Activated T-helper 9 cell treated with anti-CD3 and anti-CD28 coated beads, Interleukin-2, amount 50 U/mL, for 16 hours (primary cell): ENCODE measurements around the gene KIAA1671.

Experiments
- DNase-seq: peaks from one replicate; pipeline ENCODE4 v3.0.0-alpha.2; 2020; ENCODE audit warnings: low read depth

KIAA1671 gene

DNA sequence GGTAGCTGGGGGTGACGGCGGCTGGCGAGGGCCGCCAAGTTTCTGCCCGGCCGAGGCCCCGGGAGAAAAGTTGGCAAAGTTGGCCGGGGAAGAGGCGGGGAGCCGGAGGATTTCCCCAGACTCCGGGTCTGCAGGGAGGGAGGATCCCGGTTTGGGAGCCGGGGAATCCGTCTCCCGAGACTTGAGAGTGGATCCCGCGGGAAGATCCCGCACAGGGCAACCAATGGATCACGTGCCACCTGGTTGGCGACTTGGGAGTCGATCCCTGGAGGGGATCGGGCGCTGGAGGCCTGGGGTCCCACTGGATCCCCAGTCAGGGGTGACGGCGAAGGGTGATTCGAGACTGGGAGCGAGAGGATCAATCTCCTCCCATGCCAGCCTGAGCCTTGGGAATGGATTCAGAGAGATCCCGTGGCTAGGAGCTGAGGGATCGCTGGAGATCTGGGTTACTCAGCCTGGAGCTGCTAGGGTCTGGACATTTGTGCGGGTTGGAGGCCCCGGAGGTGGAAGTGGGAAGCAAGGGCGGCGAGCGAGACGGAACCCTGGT is 394 bp downstream of the KIAA1671 start:
- DNase-seq, result no peak

DNA sequence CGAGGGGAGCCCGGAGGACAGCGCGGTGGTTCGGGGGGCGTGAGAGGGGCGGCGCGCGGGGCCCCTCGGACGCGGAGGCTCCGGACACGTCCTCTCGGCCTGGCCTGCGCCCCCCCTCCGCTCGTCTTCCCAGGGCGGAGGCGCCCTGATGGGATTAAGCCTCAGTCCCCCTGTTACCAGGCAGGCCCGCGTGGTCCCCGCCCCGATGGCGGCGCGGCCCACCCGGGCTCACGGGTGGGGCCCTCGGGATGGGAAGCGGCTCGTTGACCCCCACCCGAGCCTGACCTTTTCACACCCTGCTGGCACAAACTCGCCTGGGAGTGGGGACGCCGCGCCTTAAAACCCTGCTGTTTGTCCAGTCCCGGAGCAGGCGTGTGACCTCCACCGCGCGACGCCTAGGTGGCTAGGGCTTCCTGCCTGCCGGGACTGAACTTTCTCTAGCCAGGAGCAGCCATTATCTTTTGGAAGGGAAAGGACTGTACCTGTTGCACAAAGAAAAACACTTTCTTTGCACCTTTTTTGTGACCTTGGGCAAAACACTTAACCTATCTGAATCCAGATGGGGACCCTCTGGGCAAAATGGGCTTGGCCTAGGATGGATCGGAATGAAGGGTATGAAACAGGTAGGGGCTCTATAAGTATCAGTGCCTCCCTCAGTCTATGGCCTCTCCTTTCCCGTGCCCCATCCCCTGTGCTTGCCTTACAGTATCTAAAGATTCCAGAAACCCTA is 1.0 kb downstream of the KIAA1671 start:
- DNase-seq, result no peak

GRCh38 chr22:24954114-24954463 is 1.6 kb downstream of the KIAA1671 start:
- DNase-seq, result no peak

DNA sequence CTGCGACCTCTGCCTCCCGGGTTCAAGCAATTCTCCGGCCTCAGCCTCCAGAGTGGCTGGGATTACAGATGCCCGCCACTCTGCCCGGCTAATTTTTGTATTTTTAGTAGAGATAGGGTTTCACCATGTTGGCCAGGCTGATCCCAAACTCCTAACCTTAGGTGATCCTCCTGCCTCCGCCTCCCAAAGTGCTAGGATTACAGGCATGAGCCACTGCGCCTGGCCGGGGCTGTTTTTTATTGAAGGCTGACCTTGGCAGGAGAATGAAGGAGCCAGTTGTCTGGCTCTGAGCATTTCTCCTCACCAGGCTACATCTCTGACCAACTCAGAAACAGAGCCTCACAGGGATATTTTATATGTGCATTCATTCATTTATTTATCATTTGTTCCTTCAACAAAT is 2.3 kb downstream of the KIAA1671 start:
- no peak for DNase-seq

DNA sequence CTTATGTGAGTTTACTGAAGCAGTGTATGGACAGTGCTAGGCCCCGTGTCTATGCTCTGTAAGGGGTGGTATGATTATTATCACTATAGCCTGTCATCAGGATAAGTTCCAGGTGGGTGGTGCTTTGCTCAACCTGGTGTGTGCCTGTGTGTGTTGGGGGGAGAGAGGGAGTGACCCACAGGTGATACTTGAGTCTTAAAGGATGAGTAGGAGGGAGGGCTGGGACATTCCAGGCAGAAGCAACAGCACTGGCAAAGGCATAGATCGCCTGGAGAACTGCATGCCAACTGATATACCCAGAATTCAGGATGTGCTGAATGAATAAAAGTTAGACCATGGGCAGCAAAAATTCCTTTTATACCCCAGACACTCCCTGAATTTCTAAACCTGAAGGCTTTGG is 4.5 kb downstream of the KIAA1671 start:
- no peak for DNase-seq

DNA sequence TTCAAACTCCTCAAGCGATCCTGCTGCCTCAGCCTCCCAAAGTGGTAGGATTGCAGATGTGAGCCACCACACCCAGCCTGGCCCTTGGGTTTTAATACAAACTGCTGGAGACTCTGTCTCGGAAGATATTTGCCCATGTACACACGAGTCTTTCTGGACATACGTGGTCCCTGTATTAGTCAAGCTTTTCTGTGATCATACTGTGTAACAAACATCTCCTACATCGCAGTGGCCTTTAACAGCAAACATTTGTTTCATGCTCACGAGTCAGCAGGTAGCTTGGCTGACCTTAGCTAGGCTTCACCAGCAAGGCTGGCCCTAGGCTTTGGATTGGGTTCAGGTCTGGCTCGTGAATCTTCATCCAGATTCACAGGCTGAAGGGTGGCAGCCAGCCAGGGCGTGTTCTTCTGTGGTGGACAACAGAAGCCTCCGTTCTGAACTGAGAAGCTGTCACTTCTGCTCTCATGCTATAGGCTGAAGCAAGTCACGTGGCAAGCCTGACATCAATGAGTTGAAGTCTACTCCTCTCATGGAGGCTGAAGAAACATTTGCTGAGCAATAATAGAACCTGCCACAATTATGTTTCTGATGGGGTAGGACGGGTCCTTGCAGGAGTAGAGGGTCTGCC is 8.8 kb downstream of the KIAA1671 start:
- no peak for DNase-seq

- no peak for DNase-seq
These were observed 9.6 kb downstream of the KIAA1671 start for GRCh38 chr22:24962094-24962493.

DNA sequence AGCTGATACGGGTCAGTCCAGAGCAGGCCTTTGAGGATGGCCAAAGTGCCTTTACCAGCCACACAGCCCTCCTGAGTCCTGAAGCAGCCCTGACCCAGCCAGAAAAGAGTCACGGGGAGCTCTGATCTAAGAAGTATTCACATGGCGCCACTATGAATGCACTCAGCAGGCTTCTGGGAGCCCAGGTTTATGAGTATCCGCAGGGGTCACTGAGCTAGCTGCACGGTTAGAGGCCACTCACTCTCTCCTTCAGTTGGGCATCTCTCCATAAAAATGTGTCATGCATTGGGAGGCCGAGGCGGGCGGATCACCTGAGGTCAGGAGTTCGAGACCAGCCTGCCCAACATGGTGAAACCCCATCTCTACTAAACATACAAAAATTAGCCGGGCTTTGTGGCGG is 10.3 kb downstream of the KIAA1671 start:
- DNase-seq, result no peak

GRCh38 chr22:24964441-24964840 is 11.9 kb downstream of the KIAA1671 start:
- no peak for DNase-seq

- DNase-seq, result no peak
These were observed 13.5 kb downstream of the KIAA1671 start for GRCh38 chr22:24965822-24966626.

DNA sequence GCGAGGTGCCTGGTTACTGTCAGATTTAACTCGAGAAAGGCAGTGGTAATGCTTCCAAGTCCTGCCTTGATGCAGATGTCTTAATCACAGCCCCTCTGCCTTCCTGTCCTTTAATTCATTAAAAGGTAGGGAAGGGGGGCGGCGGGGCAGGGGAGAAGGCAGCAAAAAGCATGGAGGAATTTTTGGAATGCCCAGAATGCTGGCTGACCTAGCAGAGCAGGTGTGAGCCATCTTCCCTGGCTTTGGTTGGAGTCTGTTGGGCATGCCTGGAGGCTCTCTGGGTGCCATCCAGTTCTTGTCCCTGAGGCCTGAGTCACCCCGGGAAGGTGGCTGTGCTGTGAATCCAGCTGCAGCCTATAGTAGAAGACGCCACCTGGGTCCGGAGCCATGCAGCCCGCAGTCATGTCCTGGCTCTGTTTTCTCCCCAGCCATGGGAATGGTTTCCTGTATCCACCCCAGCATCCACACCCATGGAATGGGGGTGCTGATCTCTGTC is 15.6 kb downstream of the KIAA1671 start:
- no peak for DNase-seq

GRCh38 chr22:24969560-24970301 is 17.2 kb downstream of the KIAA1671 start:
- no peak for DNase-seq

- DNase-seq, result no peak
These were observed 19.9 kb downstream of the KIAA1671 start for GRCh38 chr22:24972369-24972768.

DNA sequence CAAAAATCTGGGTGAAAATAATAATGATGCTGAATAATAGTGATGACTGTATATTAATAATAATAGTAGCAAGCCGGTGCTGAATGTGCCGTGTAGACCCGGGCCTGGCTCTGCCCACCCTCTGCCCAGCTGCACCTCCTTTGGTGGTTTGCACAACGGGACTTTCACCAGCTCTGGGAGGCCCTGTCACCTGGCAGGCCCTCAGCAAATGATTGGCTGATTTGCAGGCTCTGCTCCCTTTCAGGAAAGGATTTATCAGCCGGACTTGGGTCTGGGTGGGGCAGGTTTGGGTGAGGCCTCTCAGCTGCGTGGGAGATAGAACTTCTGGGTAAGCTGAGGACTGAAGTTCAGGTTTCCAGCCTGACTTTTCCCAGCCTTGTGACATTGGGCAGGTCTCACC is 21.4 kb downstream of the KIAA1671 start:
- DNase-seq, result no peak

DNA sequence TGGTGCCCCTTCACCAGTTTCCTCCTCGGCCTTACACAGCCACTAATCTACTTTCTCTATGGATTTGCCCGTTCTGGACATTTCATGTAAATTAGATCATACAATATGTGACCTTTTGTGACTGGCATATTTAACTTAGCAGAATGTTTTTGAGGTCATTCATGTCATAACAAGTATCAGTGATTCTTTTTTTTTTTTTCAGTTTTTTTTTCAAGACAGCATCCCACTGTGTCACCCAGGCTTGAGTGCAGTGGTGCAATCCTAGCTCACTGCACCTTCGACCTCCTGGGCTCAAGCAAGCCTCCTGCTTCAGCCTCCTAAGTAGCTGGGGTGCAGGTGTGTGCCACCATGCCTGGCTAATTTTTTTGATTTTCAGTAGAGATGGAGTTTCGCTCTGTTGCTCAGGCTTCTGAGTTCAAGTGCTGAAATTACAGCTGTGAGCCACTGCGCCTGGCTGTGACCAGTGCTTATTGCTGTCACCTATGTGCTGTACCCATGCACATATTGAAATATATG is 22.7 kb downstream of the KIAA1671 start:
- DNase-seq, result no peak

GRCh38 chr22:24975813-24976341 is 23.4 kb downstream of the KIAA1671 start:
- no peak for DNase-seq

GRCh38 chr22:24976442-24977218 is 24.1 kb downstream of the KIAA1671 start:
- DNase-seq, result no peak

DNA sequence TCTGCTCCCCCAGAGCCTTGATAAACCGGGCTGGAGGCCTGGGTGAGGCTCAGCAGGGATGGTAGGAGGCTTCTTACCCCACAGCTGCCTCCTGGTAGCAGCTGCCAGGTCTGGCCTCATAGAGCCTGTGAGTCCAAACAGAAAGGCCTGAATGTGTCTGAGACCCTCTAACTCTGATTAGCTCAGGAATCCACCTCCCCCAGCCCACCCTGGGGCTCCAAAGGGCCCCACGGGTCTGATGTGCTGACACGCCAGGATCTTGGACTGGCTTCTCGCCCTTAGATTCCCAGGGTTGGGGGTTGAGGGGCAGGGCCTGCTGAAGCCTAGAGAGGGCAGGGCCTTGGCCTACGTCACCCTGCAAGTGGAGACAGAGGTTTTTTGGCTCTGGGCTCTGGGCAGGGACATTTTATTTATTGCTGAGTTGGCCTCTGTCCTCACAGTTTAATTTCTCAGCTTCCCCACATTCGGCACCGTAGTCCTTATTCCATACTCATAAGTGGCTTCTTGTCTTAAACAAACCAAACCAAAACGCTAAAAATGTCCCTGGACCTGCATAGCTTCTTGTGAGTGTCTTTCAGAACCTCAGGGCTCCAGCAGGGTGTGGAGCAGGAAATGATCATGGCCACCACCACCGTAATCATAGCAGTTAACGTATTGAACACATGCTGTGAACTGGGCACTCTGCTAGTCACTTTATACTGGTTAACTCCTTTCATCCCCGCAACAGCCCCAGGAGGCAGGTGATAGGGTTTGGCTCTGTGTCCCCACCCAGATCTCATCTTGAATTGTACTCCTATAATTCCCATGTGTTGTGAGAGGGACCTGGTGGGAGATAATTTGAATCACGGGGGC is 25.1 kb downstream of the KIAA1671 start:
- no peak for DNase-seq

DNA sequence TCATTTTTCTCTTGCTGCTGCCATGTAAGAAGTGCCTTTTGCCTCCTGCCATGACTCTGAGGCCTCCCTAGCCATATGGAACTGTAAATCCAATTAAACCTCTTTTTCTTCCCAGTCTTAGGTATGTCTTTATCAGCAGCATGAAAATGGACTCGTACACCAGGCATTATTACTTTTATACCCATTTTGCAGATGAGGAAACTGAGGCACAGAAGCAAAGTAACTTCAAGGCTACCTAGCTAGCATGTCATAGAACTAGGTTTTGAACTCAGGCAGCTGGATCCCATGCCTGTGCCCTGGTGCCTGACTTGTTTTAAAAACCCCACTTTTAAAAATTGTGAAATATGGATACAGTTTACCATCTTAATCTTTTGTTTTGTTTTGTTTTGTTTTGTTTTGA is 25.8 kb downstream of the KIAA1671 start:
- no peak for DNase-seq

DNA sequence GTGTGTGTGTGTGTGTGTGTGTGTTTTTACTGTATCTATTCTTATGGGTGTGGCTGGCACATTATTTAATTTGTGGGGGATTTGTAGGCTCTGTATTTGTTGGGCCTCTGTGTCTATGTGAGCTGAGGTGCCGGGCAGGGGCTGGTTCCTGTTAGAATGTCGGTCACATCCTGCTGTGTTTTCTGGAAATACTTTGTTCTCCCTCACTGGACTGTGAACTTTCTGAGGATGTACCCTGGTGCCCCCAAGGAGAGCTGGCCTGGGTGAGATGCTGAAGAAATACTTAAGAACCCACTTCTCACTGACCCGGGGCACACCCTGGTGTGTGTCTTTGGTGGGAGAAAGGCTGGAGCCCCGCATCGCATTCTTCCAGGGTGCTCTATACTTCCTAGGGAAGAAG is 28.6 kb downstream of the KIAA1671 start:
- DNase-seq, result no peak
